HS-27A (cell line): ENCODE data around the gene GULP1.

ENCODE experiments used
- DNase-seq: peaks from one replicate; pipeline ENCODE4 v3.0.0-alpha.2; 2012; ENCODE audit warnings: low read depth, missing footprints

Gene GULP1

GRCh38 chr2:188367164-188367563 lies 75.5 kb downstream of the GULP1 start:
- DNase-seq = no peak

DNA sequence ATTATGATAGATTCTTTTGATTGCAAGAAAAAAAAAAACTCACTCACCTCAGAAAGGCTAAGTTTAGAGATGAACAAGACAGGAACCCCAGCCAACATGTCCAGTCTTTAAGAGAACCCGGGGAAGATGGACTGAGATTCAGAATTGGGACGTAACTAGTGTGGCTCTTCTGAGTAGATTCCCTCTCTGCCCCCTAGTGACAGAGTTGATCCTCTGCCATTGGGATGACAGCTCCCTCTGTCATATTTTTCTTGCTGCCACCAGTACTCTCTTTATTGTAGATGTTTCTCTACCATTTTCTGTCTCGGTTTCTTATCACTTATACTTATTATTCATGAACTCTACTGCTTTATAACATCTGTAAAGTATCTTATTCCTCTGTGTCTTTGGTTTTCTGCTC lies 77.7 kb downstream of the GULP1 start:
- DNase-seq = peak; percentile 17

- DNase-seq = no peak
Measured at GRCh38 chr2:188378371-188378950, 86.8 kb downstream of the GULP1 start.

DNA sequence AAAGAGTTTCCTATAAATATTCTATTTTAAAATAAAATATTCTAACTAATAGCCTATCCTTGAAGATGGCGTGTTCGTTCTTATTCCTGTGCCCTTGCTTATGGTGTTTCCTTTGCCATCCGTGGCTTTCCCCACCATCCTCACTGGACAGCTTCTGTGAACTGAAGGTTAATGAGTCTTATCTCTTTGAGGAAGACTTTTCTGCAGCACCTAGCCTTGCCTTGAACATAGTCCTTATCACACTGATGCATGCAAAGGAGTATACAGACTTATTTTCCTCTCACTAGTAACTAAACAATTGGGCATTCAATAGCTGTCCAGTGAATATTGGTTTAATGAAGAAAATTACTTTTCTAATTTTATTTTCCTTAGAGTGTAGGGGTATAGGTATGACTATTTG lies 88.1 kb downstream of the GULP1 start:
- no peak for DNase-seq

GRCh38 chr2:188380280-188380679 lies 88.6 kb downstream of the GULP1 start:
- no peak for DNase-seq

GRCh38 chr2:188381614-188382013 lies 89.9 kb downstream of the GULP1 start:
- no peak for DNase-seq

DNA sequence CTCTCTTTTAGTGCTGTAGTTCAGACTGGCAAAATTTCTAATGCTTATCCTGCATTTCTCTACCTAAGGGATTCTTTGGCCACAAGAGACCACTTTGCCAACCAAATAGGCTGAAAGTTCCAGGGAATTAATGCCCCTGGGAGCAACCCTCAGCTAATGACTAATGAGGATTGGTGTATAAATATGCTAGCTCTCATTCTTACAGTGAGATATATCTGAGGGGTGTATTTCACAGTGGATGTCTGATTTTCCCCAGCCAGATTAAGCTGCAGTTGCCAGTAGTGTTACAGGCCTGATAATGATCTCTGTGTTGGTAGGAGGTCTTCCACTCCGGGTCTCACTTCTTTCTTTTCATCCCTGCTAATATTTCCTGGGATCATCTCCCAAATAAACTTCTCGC lies 90.4 kb downstream of the GULP1 start:
- no peak for DNase-seq

DNA sequence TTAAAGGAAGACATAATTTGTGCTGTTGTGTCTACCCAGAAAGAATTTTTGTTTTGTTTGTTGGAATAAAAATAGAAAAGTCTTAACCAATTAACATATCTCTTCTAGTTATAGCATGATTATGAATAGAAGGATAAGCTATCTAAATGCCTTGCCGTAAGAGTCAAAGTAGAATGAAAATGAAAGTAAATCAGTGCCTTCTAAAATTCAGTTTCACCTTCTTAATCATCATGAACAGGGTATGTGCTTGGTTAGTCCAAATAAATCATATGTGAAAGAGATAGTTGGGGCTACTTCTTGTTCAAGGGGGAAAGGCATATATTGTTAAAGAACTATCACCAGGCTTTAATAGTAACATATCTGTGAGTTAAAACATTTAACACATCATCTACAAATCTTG lies 91.5 kb downstream of the GULP1 start:
- no peak for DNase-seq

- DNase-seq = no peak
Measured at GRCh38 chr2:188385857-188386256, 94.2 kb downstream of the GULP1 start.

DNA sequence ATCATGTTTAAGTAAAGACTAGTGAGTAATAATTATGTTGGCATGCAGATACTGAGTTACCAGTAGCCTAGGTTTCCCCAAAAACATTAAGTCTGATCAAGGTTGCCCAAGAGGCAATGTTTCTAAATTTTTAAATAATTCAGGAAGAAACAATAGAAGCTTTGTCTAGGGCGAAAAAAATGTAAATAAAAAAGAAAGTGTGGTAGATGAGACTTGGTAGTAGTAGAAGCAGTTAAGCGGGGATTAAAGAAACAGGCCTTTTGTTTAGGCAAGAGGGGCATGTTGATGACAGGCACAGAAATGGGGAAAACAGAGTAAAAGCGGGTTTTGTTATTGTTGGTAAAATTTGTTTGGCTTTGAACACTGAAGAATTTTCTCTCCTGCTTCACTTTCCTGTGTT lies 97.2 kb downstream of the GULP1 start:
- no peak for DNase-seq

GRCh38 chr2:188391354-188391753 lies 99.7 kb downstream of the GULP1 start:
- DNase-seq = no peak

- DNase-seq = no peak
Measured at GRCh38 chr2:188394931-188395472, 103.3 kb downstream of the GULP1 start.

DNA sequence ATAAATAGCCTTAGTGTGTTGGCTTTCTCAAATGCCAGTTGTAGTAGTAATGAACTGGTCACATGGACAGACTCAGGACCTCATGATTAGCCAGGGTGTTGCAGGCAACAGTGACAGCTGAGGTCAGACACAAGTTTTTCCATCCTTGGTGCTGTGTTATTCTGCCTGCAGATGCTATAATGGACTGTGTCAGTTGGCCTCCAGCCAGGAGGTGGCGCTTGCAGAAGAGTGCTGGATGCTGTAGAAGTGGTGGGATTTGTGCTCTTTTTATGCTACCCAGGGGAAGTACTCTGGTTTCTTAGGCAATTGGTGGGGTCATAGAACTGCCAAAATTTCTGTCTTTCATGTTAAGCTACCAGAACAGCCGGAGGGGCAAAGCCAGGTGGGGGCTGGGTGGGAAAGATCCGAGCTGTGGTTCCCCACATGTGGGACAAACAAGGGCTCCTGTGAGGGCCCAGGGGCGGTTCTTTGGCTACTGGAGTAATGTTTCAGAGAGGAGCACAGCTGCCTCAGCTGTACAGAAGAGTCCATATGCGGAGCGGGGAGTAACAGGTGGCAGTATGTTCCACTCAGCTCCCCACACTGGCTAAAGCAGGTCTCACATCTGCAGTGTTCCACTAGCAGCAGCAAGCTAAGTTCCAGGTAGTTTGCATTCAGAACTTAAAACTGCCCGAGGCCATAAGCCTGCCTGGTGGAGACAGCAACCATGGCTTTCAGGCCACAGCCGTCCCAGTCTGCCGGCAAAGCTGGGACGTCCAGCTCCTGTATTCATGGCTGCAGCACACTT lies 104.4 kb downstream of the GULP1 start:
- no peak for DNase-seq

DNA sequence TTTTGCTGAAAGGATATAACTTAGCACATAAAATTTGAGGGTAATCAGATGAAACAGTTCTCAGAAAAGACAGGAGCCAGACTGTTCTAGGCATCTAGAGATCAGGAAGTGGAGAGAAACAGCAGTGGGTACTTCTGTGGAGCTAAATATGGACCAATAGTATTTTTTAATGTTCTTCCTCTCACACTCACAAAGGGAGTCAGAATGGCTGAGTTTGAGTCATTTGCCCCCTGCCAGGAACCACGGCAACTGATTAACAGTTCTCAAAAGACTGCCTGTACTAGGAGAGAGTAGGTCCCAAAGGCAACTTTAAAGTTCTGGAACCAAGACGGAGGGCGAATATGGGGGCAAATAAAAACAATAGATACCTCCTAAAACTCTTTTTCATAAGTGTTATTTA lies 107.5 kb downstream of the GULP1 start:
- DNase-seq = no peak

GRCh38 chr2:188403676-188404075 lies 112.0 kb downstream of the GULP1 start:
- DNase-seq = no peak

DNA sequence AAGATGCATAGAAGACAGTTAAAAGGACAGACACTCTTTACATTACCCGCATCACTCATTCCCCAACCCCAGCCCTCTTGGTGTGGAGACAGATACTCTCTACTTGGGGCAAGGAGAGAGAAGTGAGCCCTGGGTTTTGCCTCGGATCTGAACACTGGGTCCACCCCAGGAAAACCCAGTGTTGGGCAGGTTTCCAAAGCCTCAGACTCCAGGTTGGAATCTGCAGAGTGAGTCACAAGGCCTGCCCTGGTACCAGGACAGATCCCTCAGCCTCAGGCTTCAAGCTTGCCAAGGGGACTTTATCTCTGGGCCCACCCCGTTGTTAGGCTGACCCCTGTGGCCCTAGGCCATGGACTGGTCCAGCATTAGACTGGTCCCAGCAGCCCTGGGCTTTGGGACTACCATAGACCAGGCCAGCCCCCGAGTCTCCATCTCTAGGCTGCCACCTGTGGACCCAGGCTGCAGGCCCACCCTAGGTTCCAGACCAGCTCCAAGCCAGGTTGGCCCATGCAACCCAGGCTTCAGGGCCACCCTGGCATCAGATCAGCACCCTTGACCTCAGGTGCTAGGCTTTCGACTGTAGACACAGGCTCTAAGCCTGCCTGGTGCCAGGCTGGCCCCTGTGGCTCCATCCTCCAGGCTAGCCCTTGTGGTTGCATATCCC lies 112.8 kb downstream of the GULP1 start:
- no peak for DNase-seq

DNA sequence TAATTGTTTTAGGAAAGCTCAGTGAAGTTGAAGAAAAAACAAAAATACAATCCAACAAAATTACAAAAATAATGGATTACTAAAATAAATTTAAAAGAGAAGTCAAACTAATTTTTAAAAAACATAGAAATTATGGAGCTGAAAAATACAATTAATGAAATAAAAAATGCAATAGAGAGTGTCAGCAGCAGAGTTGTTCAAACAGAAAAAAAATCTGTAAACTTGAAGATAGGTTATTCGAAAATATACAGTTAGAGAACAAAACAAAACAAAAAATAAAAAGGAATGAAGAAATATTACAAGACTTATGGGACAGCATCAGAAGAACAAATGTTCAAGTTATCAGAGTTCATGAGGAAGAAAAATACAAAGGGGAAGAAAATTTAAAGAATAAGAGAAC lies 114.7 kb downstream of the GULP1 start:
- no peak for DNase-seq

- DNase-seq = no peak
Measured at GRCh38 chr2:188410504-188411235, 119.0 kb downstream of the GULP1 start.

DNA sequence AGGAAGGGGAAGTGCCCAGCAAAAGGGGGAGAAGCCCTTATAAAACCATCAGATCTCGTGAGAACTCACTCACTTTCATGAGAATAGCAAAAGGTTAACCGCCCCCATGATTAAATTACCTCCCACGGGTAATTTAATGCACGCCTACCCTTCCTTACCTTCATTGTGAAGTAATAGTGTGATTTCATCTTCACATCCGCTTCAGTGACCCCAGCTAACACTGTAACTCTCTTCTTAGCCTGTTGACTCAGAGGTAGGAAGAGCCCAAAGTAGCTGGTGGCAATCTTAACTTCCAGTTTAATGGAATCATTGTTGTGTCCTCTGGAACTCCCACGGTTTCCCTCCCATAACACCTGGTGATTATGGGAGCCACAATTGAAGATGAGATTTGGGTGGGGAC lies 120.5 kb downstream of the GULP1 start:
- DNase-seq = no peak

GRCh38 chr2:188414411-188414810 lies 122.7 kb downstream of the GULP1 start:
- no peak for DNase-seq

DNA sequence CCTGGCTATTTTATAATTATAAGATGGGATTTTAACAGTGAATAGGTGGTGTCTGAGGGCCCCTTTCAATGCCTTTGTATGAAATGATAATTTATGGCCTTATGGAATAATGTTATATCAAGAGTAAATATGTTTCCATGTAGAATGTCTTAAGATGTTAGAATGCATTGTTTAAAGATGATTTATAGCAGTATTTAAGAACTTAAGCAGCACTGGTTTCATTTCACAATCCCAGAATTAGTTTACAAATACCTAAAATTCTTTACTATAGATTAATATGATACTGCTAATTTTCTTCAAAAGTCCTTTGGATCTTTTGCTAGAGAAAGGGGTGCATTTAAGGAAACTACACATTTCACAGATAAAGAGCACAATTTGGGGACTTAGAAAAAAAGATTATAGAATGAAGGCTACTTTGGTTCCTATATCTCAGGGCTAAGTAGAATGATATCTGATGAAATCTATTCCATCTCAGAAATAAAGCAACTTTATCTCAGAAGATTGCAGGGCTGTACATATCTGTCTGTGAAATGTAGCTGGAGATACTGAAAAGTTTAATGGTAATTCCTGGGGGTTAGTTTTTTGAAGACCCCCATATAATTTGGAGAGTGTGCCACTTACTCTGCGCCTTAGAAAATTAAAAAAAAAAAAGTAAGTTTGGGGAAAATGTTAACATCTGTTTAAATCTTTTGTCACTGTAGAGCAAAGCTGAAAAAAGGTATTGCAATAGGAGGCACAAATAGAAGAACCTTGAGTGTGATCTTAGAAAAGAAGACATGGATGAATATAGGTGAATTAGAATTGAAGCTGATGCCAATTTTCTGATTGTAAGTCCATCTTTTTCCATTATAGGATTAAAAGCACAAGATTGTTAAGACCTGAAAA lies 123.4 kb downstream of the GULP1 start:
- no peak for DNase-seq

DNA sequence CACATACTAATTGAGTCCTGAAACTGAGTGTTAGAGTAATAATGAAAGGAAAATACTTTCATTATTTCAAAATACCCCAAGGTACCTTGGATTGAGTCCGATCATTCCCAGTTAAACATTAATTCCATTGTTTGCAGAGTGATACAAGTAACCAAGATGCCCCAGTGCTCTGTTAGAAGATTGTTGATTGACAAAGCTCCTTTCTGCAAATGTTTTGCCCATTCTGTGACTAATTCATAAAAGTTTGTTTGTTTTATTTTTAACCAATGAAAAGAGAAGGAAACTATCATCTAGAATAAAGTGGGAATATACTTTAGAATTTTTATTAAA lies 124.0 kb downstream of the GULP1 start:
- DNase-seq = no peak
